C4-2B (cell line): ENCODE data around the gene BACH1.
A peak's percentile ranks its signal among the peaks of the same experiment; 100 is the strongest.

Experiments
- ZFX ChIP-seq: fragments of 450-650 bp; IDR thresholded peaks from 2 replicates; pipeline ENCODE4 v1.6.1; 2017
- TF ChIP-seq, protein P1 (sequence below): fragments of 450-650 bp; conservative IDR thresholded peaks from 2 replicates; pipeline ENCODE4 v1.5.1; 2017; ENCODE audit warnings: mild to moderate bottlenecking

DNA sequence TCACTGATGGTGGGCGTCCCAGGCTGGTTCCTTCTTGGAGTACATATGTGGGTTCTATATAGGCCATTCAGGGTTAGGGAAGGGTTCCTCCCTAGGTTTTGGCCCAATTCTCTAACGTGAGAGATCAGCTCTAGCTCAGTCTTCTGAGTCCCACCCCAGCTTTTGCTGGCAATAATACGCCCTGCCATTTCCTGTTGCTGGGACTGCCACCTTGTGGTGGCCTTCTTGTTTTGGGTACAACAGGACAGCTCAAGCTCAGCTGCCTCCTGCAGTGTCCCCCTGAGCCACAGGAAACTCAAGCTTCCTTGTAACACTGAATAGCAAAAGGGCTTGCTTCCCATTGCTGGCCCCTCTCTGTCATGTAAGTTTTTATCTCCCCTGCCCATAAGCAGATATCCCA lies 77.8 kb downstream of the BACH1 start:
- TF ChIP-seq, protein P1, sequence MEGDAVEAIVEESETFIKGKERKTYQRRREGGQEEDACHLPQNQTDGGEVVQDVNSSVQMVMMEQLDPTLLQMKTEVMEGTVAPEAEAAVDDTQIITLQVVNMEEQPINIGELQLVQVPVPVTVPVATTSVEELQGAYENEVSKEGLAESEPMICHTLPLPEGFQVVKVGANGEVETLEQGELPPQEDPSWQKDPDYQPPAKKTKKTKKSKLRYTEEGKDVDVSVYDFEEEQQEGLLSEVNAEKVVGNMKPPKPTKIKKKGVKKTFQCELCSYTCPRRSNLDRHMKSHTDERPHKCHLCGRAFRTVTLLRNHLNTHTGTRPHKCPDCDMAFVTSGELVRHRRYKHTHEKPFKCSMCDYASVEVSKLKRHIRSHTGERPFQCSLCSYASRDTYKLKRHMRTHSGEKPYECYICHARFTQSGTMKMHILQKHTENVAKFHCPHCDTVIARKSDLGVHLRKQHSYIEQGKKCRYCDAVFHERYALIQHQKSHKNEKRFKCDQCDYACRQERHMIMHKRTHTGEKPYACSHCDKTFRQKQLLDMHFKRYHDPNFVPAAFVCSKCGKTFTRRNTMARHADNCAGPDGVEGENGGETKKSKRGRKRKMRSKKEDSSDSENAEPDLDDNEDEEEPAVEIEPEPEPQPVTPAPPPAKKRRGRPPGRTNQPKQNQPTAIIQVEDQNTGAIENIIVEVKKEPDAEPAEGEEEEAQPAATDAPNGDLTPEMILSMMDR, result peak; percentile 60
- TF ChIP-seq ZFX, result no peak
